ENCODE data around the gene PTPRN.

PTPRN gene

DNA sequence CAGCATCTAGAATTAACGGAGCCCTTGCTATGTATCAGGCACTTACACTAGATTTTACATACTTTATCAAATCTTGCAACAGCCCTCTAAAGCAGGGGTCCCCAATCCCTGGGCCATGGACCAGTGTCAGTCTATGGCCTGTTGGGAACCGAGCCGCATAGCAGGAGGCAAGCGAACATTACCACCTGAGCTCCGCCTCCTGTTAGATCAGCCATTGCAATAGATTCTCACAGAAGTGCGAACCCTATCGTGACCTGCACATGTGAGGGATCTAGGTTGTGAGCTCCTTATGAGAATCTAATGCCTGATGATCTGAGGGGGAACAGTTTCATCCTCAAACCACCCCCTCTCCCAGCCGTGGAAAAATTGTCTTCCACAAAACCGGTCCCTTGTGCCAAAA lies 16.6 kb downstream of the PTPRN start:
- Histone ChIP-seq H3K9me3 (ENCODE audit: low read length) (no peaks in the 10 kb centered on the region), H3K4me3 (ENCODE audit: low read depth, low read length, poor library complexity, severe bottlenecking) (no peak overlapping the region), H3K9me2 (ENCODE audit: low read depth, low read length) (no peaks in the 10 kb centered on the region), H3K27me3 (ENCODE audit: insufficient read depth, low read length) (no peaks in the 10 kb centered on the region; the same call in 1 of the 2 replicates), H3K36me3 (ENCODE audit: insufficient read depth, low read length) (no peaks in the 10 kb centered on the region), H3K4me1 (ENCODE audit: insufficient read depth, low read length, severe bottlenecking) (peaks cover 15% of the 10 kb centered on the region), H3K27ac (ENCODE audit: low read depth, low read length, poor library complexity, severe bottlenecking) (no peak overlapping the region), H2AFZ (ENCODE audit: low read length) (no peak overlapping the region), H3F3A (ENCODE audit: insufficient read depth, low read length) (no peaks in the 10 kb centered on the region), H4K20me1 (ENCODE audit: insufficient read depth, low read length) (no peaks in the 10 kb centered on the region), H3K79me2 (ENCODE audit: insufficient read depth, low read length) (no peaks in the 10 kb centered on the region), H3K9ac (ENCODE audit: low read length) (no peak overlapping the region), H3K4me2 (ENCODE audit: low read length) (no peak overlapping the region)
- TF ChIP-seq, protein P1, sequence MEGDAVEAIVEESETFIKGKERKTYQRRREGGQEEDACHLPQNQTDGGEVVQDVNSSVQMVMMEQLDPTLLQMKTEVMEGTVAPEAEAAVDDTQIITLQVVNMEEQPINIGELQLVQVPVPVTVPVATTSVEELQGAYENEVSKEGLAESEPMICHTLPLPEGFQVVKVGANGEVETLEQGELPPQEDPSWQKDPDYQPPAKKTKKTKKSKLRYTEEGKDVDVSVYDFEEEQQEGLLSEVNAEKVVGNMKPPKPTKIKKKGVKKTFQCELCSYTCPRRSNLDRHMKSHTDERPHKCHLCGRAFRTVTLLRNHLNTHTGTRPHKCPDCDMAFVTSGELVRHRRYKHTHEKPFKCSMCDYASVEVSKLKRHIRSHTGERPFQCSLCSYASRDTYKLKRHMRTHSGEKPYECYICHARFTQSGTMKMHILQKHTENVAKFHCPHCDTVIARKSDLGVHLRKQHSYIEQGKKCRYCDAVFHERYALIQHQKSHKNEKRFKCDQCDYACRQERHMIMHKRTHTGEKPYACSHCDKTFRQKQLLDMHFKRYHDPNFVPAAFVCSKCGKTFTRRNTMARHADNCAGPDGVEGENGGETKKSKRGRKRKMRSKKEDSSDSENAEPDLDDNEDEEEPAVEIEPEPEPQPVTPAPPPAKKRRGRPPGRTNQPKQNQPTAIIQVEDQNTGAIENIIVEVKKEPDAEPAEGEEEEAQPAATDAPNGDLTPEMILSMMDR (IDR thresholded peaks at IDR 0.05; ENCODE audit: low read length) = no peak
- no peak for TF ChIP-seq EZH2 (IDR thresholded peaks at IDR 0.05; ENCODE audit: borderline replicate concordance, low read length)

DNA sequence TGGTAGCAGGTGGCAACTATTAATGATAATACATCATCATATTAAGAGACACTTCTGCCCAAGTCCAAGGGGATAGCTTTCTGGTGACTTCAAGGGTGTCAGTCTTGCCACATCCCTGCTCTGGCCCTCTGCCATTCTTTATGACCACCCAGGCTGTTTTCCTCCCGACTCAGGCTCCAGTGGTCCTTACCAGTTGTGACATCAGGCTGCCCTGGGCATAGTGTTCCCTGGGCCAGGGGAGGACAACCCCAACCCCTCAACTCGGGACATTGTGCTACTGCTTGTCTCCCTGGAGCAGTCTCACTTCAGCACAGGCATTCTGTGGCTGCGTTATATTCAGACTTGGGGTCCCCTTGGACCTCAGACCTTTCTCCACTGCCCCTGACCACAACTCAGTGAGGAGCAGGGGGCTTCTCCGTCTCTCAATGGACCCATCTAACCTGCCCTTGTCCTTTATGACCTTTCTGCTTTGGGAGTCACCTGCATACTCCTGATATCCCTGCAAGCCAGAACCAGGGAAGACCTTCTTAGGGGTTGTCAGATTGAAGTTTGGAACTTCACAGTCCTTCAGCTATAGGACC lies 17.2 kb downstream of the PTPRN start:
- no peak overlapping the region for H3K9ac ChIP-seq (ENCODE audit: low read length)
- H3K27ac ChIP-seq (ENCODE audit: low read depth, low read length, poor library complexity, severe bottlenecking) = no peak overlapping the region
- no peaks in the 10 kb centered on the region for H3F3A ChIP-seq (ENCODE audit: insufficient read depth, low read length)
- H3K4me2 ChIP-seq (ENCODE audit: low read length) = no peak overlapping the region
- no peaks in the 10 kb centered on the region for H3K9me3 ChIP-seq (ENCODE audit: low read length)
- H3K27me3 ChIP-seq (ENCODE audit: insufficient read depth, low read length) = no peaks in the 10 kb centered on the region; the same call in 1 of the 2 replicates
- peaks cover 15% of the 10 kb centered on the region for H3K4me1 ChIP-seq (ENCODE audit: insufficient read depth, low read length, severe bottlenecking)
- no peak for TF ChIP-seq EZH2 (IDR thresholded peaks at IDR 0.05; ENCODE audit: borderline replicate concordance, low read length)
- TF ChIP-seq, protein P1 (IDR thresholded peaks at IDR 0.05; ENCODE audit: low read length) = no peak
- no peaks in the 10 kb centered on the region for H3K36me3 ChIP-seq (ENCODE audit: insufficient read depth, low read length)
- H3K4me3 ChIP-seq (ENCODE audit: low read depth, low read length, poor library complexity, severe bottlenecking) = no peak overlapping the region
- H2AFZ ChIP-seq (ENCODE audit: low read length) = no peak overlapping the region
- no peaks in the 10 kb centered on the region for H4K20me1 ChIP-seq (ENCODE audit: insufficient read depth, low read length)
- H3K79me2 ChIP-seq (ENCODE audit: insufficient read depth, low read length) = no peaks in the 10 kb centered on the region
- H3K9me2 ChIP-seq (ENCODE audit: low read depth, low read length) = no peaks in the 10 kb centered on the region

DNA sequence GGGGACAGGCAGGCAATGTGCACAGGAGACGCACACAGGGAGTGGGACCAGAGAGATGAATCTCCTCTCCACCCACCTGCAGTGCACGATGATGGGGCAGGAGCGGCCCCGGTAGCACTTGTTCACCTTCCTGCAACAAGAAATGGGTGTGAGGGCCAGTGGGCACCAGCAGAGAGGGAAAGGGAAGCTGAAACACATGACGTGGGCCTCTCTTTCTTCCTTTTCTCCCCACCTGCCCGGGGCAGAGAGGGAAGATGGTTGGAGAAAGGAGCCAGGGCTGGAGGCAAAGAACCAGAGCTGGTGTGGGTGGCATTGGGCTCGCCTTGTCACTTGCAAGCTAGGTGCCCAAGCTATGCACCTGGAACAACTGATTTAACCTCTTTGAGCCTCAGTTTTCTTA lies 17.8 kb downstream of the PTPRN start:
- Histone ChIP-seq H3F3A (ENCODE audit: insufficient read depth, low read length) (no peaks in the 10 kb centered on the region), H3K4me3 (ENCODE audit: low read depth, low read length, poor library complexity, severe bottlenecking) (no peak overlapping the region), H3K9me3 (ENCODE audit: low read length) (no peaks in the 10 kb centered on the region), H3K9ac (ENCODE audit: low read length) (no peak overlapping the region), H2AFZ (ENCODE audit: low read length) (no peak overlapping the region), H3K27me3 (ENCODE audit: insufficient read depth, low read length) (no peaks in the 10 kb centered on the region; the same call in 1 of the 2 replicates), H3K36me3 (ENCODE audit: insufficient read depth, low read length) (peaks cover 4% of the 10 kb centered on the region; the same call in 1 of the 2 replicates), H3K9me2 (ENCODE audit: low read depth, low read length) (no peaks in the 10 kb centered on the region), H3K79me2 (ENCODE audit: insufficient read depth, low read length) (no peaks in the 10 kb centered on the region), H4K20me1 (ENCODE audit: insufficient read depth, low read length) (no peaks in the 10 kb centered on the region), H3K4me1 (ENCODE audit: insufficient read depth, low read length, severe bottlenecking) (peaks cover 15% of the 10 kb centered on the region), H3K27ac (ENCODE audit: low read depth, low read length, poor library complexity, severe bottlenecking) (no peak overlapping the region), H3K4me2 (ENCODE audit: low read length) (no peak overlapping the region)
- TF ChIP-seq EZH2 (IDR thresholded peaks at IDR 0.05; ENCODE audit: borderline replicate concordance, low read length) = no peak
- TF ChIP-seq, protein P1 (IDR thresholded peaks at IDR 0.05; ENCODE audit: low read length) = no peak
